Psoas muscle (tissue), 8 donors: ENCODE results near the gene MAP3K2. TPM values are rescaled to one million over a fixed set of nuclear protein-coding genes. Genes with fewer than 3 reads are reported as not detected.

ENCODE experiments used
- ATAC-seq, 4 donors: fragments of 200-7000 bp; cut with Tn5 transposase; one replicate each; pipeline ENCODE4 v1.9.1; 2020; ENCODE audit warnings: moderate library complexity in 3 of 4, mild to moderate bottlenecking in 2 of 4
- DNase-seq, 2 donors: peaks; one replicate each; pipeline ENCODE4 v3.0.0-alpha.2; 2020
- H3K27ac ChIP-seq: fragments of 200-600 bp; one replicate; pipeline ENCODE4 v1.8.0; 2022
- H3K27me3 ChIP-seq, 3 donors: fragments of 200-600 bp in 1 of 3; one replicate each; pipeline versions ENCODE4 v1.6.1 to v1.8.0; 2013 to 2022; ENCODE audit warnings: low read length in 2 of 3, mild to moderate bottlenecking in 2 of 3, moderate library complexity in 1 of 3; ENCODE audit not compliant: insufficient read depth in 3 of 3
- H3K36me3 ChIP-seq, 2 donors: fragments of 200-600 bp in 1 of 2; one replicate each; pipeline versions ENCODE4 v1.6.1 to v1.8.0; 2013 to 2022; ENCODE audit warnings: low read depth in 1 of 2, mild to moderate bottlenecking in 1 of 2, moderate library complexity in 1 of 2; ENCODE audit not compliant: insufficient read depth in 1 of 2
- H3K4me1 ChIP-seq: fragments of 200-600 bp; one replicate; pipeline ENCODE4 v1.8.0; 2022
- H3K4me3 ChIP-seq: fragments of 200-600 bp; one replicate; pipeline ENCODE4 v1.8.0; 2022; ENCODE audit warnings: mild to moderate bottlenecking
- H3K9me3 ChIP-seq: fragments of 200-600 bp; one replicate; pipeline ENCODE4 v1.8.0; 2022
- WGBS, 3 donors: extraction: QIAGEN DNeasy Blood & Tissue Kit; methylation state at CpG; one replicate each; pipeline versions ENCODE4 v1.1.6 to v1.1.7; 2013; 5-methylcytosine and 5-hydroxymethylcytosine counted together
- intact Hi-C, 2 donors: fragments of 100-400 bp; cut with DNase I; formaldehyde crosslinking; loops; one replicate each; pipeline versions ENCODE4 v1.11.0 to v1.14.2; 2022
- polyA plus RNA-seq, 3 donors: library from polyadenylated mRNA; stranded (reverse); fragments of 200-250 nt; gene quantifications; one replicate each; pipeline ENCODE4 v1.2.3, GENCODE V29; 2013
- total RNA-seq, 4 donors: library from RNA; stranded (reverse); fragmentation: NEBNext Ultra II Directional in 2 of 4; extraction: Animal tissue kit (Norgen Biotek cat#: 25700) in 2 of 4; gene quantifications; one replicate each; pipeline versions ENCODE4 v1.2.1 to v1.2.4, GENCODE V29; 2021 to 2023
- TF ChIP-seq, protein P1 (sequence below): fragments of 200-600 bp; IDR thresholded peaks from one replicate; pipeline ENCODE4 v1.8.0; 2022; ENCODE audit warnings: antibody characterized with exemption
- donor health status: healthy with polysubstance abuse.
- donor health status: DM: no; HTN: no; CAD: no; lungs with moderate emphysema.
- donor health status: Bipolar disorder and iron deficiency.
- donor health status: healthy.
- donor health status: DM: yes; HTN: yes; CAD: no.
- donor health status: DM: no; HTN: no; CAD: no.
- donor health status: DM: no; HTN: no; CAD: no.
- donor health status: DM: yes; HTN: yes; CAD: no.

MAP3K2 gene
- total and polyA plus RNA-seq, 7 donors: 4.2 to 37.1 (median 25.9) TPM

DNA sequence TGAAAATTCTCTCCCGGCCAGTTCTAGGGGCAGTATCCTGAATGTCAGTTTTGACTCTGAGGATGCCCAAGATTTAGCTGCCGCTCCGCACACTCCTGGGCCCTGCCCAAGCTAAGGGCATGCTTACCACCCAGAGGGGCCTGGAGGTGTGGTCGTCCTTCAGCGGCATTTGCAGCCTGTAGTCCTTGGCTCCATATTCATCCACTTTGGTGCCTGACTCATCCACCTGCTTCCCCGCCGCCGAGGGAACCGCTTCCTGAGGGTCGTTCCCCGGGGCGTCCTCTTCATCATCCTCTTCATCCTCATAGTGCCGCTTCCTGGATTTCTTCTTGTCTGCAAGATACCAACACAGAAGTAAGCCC lies 94.4 kb downstream of the MAP3K2 start:
- DNase-seq (no peak), ATAC-seq (peak; percentile 14 to 37 (median 27))
- peaks cover 10% of the 10 kb centered on the region for H3K4me1 ChIP-seq
- no peaks in the 10 kb centered on the region for H3K27me3 ChIP-seq
- peak overlapping the region; percentile 93 for H3K4me3 ChIP-seq
- 10 to 16% (median 10%) methylated on average over 13 of the region's 13 CpGs for WGBS, 3 donors
- intact Hi-C loops: loop anchor here in 1 of 2 donors (5.0 kb wide), 1 partner anchor 96 kb away; no protein-coding TSS in a partner anchor
- no peaks in the 10 kb centered on the region for H3K9me3 ChIP-seq
- TF ChIP-seq, protein P1, sequence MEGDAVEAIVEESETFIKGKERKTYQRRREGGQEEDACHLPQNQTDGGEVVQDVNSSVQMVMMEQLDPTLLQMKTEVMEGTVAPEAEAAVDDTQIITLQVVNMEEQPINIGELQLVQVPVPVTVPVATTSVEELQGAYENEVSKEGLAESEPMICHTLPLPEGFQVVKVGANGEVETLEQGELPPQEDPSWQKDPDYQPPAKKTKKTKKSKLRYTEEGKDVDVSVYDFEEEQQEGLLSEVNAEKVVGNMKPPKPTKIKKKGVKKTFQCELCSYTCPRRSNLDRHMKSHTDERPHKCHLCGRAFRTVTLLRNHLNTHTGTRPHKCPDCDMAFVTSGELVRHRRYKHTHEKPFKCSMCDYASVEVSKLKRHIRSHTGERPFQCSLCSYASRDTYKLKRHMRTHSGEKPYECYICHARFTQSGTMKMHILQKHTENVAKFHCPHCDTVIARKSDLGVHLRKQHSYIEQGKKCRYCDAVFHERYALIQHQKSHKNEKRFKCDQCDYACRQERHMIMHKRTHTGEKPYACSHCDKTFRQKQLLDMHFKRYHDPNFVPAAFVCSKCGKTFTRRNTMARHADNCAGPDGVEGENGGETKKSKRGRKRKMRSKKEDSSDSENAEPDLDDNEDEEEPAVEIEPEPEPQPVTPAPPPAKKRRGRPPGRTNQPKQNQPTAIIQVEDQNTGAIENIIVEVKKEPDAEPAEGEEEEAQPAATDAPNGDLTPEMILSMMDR: no peak
- H3K36me3 ChIP-seq: peaks cover 12 to 46% of the 10 kb centered on the region in 2 donors
- H3K27ac ChIP-seq: peak overlapping the region; percentile 86

DNA sequence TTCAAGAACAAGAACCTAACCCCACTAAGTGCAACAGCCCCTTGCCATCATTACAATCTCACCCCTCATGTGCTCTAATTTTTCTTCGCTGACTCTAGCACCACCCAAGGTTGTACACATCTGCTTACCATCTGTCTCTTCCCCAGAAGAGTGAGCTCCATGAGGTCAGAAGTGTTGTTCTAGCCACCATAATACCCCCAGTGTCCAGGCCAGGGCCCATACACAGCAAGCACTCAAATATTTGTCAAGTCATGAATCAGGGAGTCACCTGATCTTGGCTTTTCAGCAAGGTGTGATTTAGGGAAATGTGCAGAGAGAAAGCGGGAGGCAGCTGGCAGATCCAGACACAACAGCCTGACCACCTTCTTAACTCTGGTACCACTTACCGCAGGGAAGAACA lies 99.5 kb downstream of the MAP3K2 start:
- intact Hi-C loops: no loop called here
- Histone ChIP-seq H3K27ac (no peak overlapping the region), H3K27me3 (no peaks in the 10 kb centered on the region), H3K9me3 (no peaks in the 10 kb centered on the region), H3K36me3 (peaks cover 28 to 97% of the 10 kb centered on the region in 2 donors), H3K4me1 (peaks cover 9% of the 10 kb centered on the region), H3K4me3 (no peak overlapping the region)
- DNase-seq (no peak), ATAC-seq (no peak)
- TF ChIP-seq, protein P1: no peak
- 94 to 99% (median 96%) methylated on average over 3 of the region's 3 CpGs for WGBS, 3 donors

DNA sequence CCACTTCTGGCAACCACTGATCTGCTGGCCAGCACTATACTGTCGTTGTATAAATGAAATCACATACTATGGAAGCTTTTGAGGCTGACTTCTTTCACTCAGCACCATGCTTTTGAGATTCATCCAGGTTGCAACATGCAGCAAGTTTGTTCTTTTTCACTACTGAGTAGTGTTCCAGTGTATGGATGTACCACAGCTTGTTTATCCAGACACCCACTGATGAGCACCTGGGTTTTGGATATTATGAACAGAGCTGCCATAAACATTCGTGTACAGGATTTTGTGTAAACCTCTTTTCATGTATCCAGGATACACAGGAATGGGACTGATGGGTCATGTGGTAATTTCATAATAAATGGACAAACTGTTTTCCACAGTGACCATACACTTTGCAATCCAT lies 104.5 kb downstream of the MAP3K2 start:
- peaks cover 29 to 99% of the 10 kb centered on the region in 2 donors for H3K36me3 ChIP-seq
- H3K27me3 ChIP-seq: no peaks in the 10 kb centered on the region
- intact Hi-C loops: no loop called here
- no peaks in the 10 kb centered on the region for H3K4me1 ChIP-seq
- DNase-seq: no peak
- H3K9me3 ChIP-seq: no peaks in the 10 kb centered on the region
- TF ChIP-seq, protein P1: no peak
- WGBS, 3 donors: 98 to 99% (median 98%) methylated on average over 2 of the region's 2 CpGs
- no peak overlapping the region for H3K4me3 ChIP-seq
- no peak for ATAC-seq
- no peak overlapping the region for H3K27ac ChIP-seq

DNA sequence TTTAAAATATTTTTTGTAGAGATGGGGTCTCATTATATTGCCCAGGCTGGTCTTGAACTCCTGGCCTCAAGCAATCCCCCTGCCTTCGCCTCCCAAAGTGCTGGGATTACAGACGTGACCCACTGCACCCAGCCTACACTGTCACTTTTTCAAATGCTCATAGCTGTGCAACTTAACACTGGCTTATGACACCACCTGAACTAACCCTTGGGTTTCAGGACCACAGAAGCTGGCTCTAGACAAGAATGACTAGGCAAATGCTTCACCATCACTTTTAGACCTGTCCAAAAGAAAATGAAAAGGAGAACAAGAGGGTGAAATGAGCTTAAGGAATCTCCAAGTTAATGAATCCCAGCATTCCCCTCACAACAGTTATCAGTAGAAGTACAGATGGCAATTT lies 107.1 kb downstream of the MAP3K2 start:
- ATAC-seq (no peak), DNase-seq (no peak)
- intact Hi-C loops: no loop called here
- Histone ChIP-seq H3K9me3 (no peaks in the 10 kb centered on the region), H3K4me1 (no peaks in the 10 kb centered on the region), H3K27me3 (no peaks in the 10 kb centered on the region), H3K36me3 (peaks cover 25 to 97% of the 10 kb centered on the region in 2 donors), H3K4me3 (no peak overlapping the region), H3K27ac (no peak overlapping the region)
- 90 to 93% (median 93%) methylated on average over 2 of the region's 2 CpGs for WGBS, 3 donors
- TF ChIP-seq, protein P1: no peak

- H3K9me3 ChIP-seq: no peaks in the 10 kb centered on the region
- H3K27ac ChIP-seq: no peak overlapping the region
- peaks cover 25 to 97% of the 10 kb centered on the region in 2 donors for H3K36me3 ChIP-seq
- no peak for DNase-seq
- no peaks in the 10 kb centered on the region for H3K4me1 ChIP-seq
- intact Hi-C loops: no loop called here
- no peak for ATAC-seq
- 85 to 86% (median 85%) methylated on average over 5 of the region's 5 CpGs for WGBS, 3 donors
- H3K4me3 ChIP-seq: no peak overlapping the region
- TF ChIP-seq, protein P1: no peak
- H3K27me3 ChIP-seq: no peaks in the 10 kb centered on the region
These were observed 108.0 kb downstream of the MAP3K2 start for GRCh38 chr2:127279781-127280180.
